NOMO-1 (cell line): ENCODE measurements around the gene LRRFIP1.
"Not testable (repeated sequence)": the region's sequence is repeated elsewhere in the genome, so short reads cannot be mapped to it uniquely, and the experiment has no call there.

ENCODE experiments used
- DNase-seq, 2 experiments: peaks; one replicate each; lab custom pipeline; 2025; ENCODE audit not compliant: unreplicated experiment in 2 of 2; lab: John Stamatoyannopoulos, UW

The LRRFIP1 gene

GRCh38 chr2:237597196-237598145 lies 29.9 kb upstream of the LRRFIP1 start:
- no peak for DNase-seq

DNA sequence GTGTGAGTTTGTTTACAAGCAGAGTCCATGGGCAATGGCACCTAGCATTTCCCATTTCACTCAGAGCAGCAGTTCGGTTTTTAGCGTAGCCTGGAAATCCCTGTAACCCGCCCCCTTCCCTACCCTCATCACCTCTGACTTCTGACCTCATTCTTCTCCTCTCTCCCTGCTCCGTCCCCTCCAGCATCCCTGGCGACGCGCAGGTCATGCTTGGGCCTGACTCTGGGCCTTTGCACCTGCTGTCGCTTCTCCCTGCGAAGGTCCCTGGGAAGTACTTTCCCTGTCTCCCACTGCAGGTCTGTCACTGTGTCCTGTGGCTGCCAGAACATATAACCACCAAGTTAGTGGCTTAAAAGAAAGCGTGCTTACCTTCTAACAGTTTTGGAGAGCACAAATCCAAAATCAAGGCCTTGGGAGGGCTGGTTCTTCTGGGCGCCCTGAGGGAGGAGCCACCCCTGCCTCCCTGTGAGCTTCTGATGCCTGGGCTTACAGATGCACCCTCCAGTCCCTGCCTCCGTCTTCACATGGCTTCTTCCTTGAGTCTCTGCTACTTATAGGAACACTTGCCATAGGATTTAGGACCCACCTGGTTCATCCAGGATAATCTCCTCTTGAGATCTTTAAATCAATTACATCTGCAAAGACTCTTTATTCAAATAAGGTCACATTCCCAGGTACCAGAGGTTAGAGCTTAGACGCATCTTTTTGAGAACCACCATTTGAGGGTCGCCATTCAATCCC lies 28.7 kb upstream of the LRRFIP1 start:
- DNase-seq, result no peak

GRCh38 chr2:237599465-237600110 lies 27.8 kb upstream of the LRRFIP1 start:
- no peak for DNase-seq

- DNase-seq, result peak; percentile 63 to 74
Measured at GRCh38 chr2:237600205-237600846, 27.1 kb upstream of the LRRFIP1 start.

DNA sequence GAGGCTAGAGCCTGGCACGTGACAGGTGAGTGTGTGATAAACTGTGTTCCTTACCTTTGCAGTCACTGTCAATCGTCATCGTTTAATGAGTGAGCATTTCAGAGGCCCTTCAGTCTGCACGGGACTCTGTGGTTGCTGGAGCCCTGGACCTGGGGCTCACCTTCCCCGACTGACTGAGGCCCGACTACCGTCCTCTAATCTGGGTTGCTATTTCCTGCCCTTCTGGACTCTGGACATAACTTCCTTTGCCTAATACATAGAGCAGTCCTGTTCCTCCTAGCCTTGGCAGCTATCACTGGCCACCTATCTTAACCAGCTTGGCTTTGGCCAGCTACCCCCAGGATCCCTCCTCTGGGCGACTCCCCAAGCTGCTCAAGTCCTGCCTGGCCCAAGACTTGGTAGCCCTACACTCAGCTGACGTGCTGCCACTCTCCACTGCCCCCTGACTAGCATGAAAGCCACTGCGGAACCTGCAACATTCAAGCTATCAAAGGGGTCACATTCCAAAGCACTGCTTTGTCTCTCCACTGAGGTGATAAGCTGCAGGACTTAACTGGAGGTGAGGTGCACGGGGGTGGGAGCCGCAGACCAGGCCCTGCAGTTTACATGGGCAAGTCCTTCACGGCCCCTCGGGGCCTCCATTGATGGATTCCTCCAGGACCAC lies 25.8 kb upstream of the LRRFIP1 start:
- DNase-seq, result no peak

DNA sequence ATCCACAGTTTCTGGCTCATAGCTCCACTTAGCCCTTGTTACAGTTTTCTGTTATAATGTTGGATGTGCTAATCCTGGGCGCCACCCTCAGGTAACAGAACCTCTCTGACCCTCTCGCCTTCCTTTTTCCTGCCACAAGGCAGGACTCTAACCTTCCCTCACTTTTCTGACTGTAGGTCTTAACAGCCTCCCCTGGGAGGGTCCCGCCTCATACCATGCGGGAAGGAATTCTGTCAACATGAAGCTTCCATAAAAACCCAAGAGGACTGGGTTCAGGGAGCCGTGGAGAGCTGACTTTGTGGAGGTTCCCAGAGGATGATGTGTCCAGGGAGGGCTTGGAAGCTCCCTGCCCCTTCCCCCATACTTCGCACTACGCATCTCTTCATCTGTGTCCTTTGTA lies 25.0 kb upstream of the LRRFIP1 start:
- no peak for DNase-seq

DNA sequence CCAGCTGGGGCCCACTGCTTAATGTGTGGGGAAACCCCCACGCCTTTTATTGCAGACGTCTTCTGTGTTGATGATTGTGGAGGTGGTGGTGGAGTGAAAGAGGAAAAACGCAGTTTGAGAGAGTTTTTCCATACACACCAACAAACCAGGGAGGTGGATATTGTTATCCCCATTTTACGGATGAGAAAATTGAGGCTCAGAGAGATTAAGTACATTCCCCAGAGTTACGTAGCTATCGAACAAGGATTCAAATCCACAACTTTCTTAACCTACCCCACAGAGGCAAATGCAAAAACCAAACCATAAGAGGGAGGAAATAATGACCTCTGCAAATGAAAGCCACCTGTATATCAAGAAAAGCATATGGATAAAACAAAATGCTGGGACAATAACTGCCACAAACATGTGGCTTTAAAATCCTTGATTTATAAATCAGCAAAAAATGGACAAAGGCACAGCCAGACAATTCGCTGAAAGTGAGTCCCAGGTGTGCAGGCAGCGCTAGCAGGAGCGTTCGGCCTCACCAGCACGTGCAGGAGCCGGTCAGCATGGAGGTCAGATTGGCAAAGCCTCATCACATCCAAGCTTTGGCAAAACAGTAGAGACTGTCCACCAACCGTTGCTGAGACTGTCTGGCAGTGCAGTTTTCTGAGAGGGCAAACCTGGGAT lies 24.2 kb upstream of the LRRFIP1 start:
- no peak for DNase-seq

DNA sequence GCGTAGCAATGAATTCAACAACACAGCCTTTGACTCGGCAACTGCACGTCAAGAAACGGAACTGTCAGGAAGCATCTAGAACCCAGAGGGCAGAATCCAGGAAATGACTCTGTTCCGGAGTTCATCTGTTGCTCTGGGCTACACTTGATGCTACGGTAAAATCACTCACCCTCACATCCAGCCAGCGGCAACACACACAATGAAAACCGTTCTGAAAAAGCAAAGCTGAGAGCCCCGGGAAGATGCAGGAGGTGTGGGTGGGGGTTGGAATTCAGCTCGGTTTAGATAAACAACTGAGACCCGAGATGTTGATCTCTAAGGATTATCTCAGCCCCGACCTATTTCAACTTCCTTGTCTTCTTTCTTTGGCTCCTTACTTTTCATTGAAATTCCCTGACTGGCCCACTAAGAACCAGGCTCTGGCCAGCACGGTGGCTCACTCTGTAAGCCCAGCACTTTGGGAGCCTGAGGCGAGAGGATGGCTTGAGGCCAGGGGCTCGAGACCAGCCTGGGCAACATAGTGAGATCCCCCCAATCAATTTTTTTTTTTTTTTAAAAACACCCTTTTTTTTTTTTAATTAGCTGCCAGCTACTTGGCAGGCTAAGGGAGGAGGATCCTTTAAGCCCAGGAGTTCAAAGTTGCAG lies 23.5 kb upstream of the LRRFIP1 start:
- DNase-seq, result peak; percentile 36 to 75

DNA sequence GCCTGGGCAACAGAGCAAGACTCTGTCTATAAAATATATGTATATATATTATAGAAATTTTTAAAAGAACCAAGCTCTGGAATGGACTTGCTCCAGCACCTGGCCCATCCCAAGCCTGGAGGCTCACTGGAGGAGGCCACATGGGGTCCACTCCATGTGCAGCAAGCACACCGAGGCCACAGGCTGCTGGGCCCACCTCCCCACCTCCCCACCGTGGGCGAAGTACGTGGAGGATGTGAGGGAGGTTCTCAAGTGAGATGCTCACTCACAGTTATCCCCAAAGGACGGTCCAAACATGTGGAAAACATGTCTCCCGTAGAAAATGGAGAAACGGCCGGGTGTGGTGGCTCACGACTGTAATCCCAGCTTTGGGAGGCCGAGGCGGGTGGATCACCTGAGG lies 23.0 kb upstream of the LRRFIP1 start:
- DNase-seq, result no peak

GRCh38 chr2:237604960-237605359 lies 22.4 kb upstream of the LRRFIP1 start:
- no peak for DNase-seq

DNA sequence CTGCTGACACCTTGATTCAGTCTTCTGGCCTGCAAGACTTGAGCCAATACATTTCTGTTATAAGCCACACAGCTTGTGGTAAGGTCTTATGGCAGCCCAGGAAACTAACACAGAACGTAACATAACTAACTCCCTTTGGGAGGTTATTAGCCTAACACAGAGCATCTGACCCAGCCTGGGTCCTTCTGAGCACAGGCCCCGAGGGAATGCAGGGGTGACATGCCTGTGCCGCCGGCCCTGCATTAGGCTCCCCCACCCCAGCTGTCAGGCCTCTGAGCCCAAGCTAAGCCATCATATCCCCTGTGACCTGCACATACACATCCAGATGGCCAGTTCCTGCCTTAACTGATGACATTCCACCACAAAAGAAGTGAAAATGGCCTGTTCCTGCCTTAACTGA lies 20.9 kb upstream of the LRRFIP1 start:
- not testable (repeated sequence) for DNase-seq

GRCh38 chr2:237612527-237613357 lies 14.6 kb upstream of the LRRFIP1 start:
- DNase-seq, result no peak

- no peak for DNase-seq
Measured at GRCh38 chr2:237613679-237614078, 13.7 kb upstream of the LRRFIP1 start.

GRCh38 chr2:237614151-237614720 lies 13.2 kb upstream of the LRRFIP1 start:
- peak; percentile 45 to 75 for DNase-seq

DNA sequence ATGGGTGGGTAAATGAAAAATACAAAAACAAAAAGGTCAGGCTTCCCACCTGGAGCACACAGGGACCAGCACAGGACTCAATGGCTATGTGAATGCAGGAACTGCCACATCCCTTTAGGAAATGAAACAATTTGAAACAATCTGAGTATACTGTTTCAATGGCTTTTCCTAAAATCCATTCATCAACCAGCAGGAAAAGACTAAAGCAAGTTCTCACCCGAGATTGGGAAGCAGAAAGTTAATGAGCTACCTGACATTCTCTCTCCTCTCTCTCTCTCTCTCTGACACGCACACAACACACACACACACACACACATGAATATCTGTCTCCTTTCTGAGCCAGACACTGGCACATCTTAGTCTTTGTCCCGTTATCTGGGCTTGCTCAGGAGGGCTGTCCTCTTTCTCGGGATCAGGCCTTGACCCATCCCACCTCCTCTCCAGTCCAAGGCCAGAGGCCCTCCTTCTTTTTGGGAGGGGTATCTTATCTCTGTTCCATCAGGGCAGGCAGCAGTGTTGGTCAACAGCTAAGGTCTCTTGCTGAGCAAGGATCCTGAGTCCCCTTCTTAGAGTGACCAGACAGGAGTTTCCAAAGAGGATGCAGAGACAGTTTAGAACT lies 11.6 kb upstream of the LRRFIP1 start:
- no peak for DNase-seq

GRCh38 chr2:237616373-237616733 lies 11.0 kb upstream of the LRRFIP1 start:
- no peak for DNase-seq

- peak; percentile 30 to 66 for DNase-seq
Measured at GRCh38 chr2:237616734-237617586, 10.4 kb upstream of the LRRFIP1 start.
